Stimulated activated naive CD8-positive, alpha-beta T cell treated with anti-CD3 and anti-CD28 coated beads, Interleukin-15, amount 100 ng/mL, for 72 hours (primary cell): ENCODE data around the gene AFAP1L2.

ENCODE experiments used
- ATAC-seq: fragments of 150-1000 bp; cut with Tn5 transposase; 2 replicates; pipeline ENCODE4 v1.10.0; 2021; ENCODE audit warnings: mild to moderate bottlenecking, moderate library complexity
- DNase-seq, 2 donors: peaks; one replicate each; pipeline ENCODE4 v3.0.0; 2021 to 2022
- H3K27ac Mint-ChIP-seq, 2 donors: one replicate each; pipeline ENCODE4 v1.8.0; 2022; ENCODE audit warnings: mild to moderate bottlenecking in 2 of 2, mixed read lengths in 2 of 2, moderate library complexity in 2 of 2
- H3K27me3 Mint-ChIP-seq: one replicate; pipeline ENCODE4 v1.8.0; 2022; ENCODE audit warnings: mixed read lengths
- H3K4me1 Mint-ChIP-seq: one replicate; pipeline ENCODE4 v1.8.0; 2022; ENCODE audit warnings: mild to moderate bottlenecking, mixed read lengths
- H3K4me3 Mint-ChIP-seq, 2 donors: one replicate each; pipeline ENCODE4 v1.8.0; 2022; ENCODE audit warnings: mild to moderate bottlenecking in 2 of 2, mixed read lengths in 2 of 2, moderate library complexity in 1 of 2
- H3K9me3 Mint-ChIP-seq, 2 donors: one replicate each; pipeline ENCODE4 v1.8.0; 2022; ENCODE audit warnings: mixed read lengths in 2 of 2

AFAP1L2 gene

GRCh38 chr10:114291516-114291915, 112.8 kb downstream of the AFAP1L2 start:
- no peaks in the 10 kb centered on the region for H3K27me3 Mint-ChIP-seq
- DNase-seq (no peak), ATAC-seq (no peak)
- H3K4me3 Mint-ChIP-seq, result no peak overlapping the region
- H3K4me1 Mint-ChIP-seq, result no peaks in the 10 kb centered on the region
- H3K9me3 Mint-ChIP-seq, result peaks cover 12 to 13% of the 10 kb centered on the region in 2 donors
- H3K27ac Mint-ChIP-seq, result no peak overlapping the region

GRCh38 chr10:114291076-114291475, 113.2 kb downstream of the AFAP1L2 start:
- Mint-ChIP-seq H3K4me3 (no peak overlapping the region), H3K4me1 (no peaks in the 10 kb centered on the region), H3K9me3 (peaks cover 7 to 9% of the 10 kb centered on the region in 2 donors), H3K27me3 (no peaks in the 10 kb centered on the region), H3K27ac (no peak overlapping the region)
- DNase-seq, result no peak
- no peak for ATAC-seq

DNA sequence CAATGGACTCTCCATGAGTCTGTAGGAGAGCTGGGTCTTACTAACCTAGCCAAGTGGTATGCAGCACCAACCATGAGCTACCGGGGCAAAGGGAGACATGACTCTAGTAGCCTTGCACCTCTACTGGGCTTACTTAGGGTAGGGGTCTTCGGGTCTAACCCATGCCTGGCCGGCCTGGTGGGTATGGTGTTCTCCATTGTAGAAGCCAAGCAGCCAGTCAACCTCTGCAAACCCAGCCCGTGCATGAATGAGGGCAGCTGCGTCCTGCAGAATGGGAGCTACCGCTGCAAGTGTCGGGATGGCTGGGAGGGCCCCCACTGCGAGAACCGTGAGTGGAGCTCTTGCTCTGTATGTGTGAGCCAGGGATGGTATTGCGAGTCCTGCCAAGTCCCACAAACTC, 114.3 kb downstream of the AFAP1L2 start:
- Mint-ChIP-seq H3K4me1 (no peaks in the 10 kb centered on the region), H3K27ac (no peak overlapping the region), H3K27me3 (no peaks in the 10 kb centered on the region), H3K9me3 (no peaks in the 10 kb centered on the region), H3K4me3 (no peak overlapping the region)
- DNase-seq (no peak), ATAC-seq (no peak)

GRCh38 chr10:114289096-114289436, 115.2 kb downstream of the AFAP1L2 start:
- Mint-ChIP-seq H3K4me3 (no peak overlapping the region), H3K27me3 (no peaks in the 10 kb centered on the region), H3K4me1 (no peaks in the 10 kb centered on the region), H3K9me3 (no peaks in the 10 kb centered on the region), H3K27ac (no peak overlapping the region)
- DNase-seq (no peak), ATAC-seq (no peak)

DNA sequence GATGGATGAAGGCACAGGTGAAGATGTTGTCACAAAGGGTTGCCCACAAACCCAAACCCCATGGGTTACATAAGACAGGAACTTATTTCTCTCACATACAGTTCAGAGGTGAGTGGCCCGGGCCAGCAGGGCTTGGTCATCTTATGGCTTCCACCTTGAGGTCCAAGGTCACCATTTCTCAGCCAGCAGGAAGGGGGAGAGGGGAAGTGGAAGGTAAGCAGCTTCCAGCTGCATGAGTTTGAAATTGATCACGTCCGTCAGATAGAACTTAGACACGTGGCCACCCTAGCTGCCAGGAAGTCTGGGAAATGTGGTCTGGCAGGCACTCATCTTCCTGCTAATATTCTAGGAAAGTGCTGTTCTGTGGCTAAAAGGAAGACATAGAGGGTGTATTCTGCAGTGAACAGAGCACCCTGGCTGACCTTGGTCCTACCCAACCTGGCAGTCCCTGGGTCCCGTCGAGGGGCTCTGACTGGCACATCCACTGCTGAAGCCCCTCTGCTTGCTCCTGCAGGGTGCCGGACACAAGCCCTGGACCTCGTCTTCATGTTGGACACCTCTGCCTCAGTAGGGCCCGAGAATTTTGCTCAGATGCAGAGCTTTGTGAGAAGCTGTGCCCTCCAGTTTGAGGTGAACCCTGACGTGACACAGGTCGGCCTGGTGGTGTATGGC, 115.7 kb downstream of the AFAP1L2 start:
- no peak for DNase-seq
- H3K4me1 Mint-ChIP-seq, result no peaks in the 10 kb centered on the region
- H3K9me3 Mint-ChIP-seq, result no peaks in the 10 kb centered on the region
- ATAC-seq, result no peak
- no peaks in the 10 kb centered on the region for H3K27me3 Mint-ChIP-seq
- H3K4me3 Mint-ChIP-seq, result no peak overlapping the region
- no peak overlapping the region for H3K27ac Mint-ChIP-seq

- H3K4me3 Mint-ChIP-seq, result no peak overlapping the region
- H3K9me3 Mint-ChIP-seq, result no peaks in the 10 kb centered on the region
- DNase-seq, result no peak
- no peak for ATAC-seq
- H3K27me3 Mint-ChIP-seq, result no peaks in the 10 kb centered on the region
- H3K4me1 Mint-ChIP-seq, result no peaks in the 10 kb centered on the region
- H3K27ac Mint-ChIP-seq, result no peak overlapping the region
Observed at GRCh38 chr10:114286921-114287320, 117.4 kb downstream of the AFAP1L2 start.

DNA sequence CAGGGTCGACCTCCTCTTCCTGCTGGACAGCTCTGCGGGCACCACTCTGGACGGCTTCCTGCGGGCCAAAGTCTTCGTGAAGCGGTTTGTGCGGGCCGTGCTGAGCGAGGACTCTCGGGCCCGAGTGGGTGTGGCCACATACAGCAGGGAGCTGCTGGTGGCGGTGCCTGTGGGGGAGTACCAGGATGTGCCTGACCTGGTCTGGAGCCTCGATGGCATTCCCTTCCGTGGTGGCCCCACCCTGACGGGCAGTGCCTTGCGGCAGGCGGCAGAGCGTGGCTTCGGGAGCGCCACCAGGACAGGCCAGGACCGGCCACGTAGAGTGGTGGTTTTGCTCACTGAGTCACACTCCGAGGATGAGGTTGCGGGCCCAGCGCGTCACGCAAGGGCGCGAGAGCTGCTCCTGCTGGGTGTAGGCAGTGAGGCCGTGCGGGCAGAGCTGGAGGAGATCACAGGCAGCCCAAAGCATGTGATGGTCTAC, 118.3 kb downstream of the AFAP1L2 start:
- Mint-ChIP-seq H3K9me3 (no peaks in the 10 kb centered on the region), H3K27me3 (no peaks in the 10 kb centered on the region), H3K27ac (no peak overlapping the region), H3K4me1 (no peaks in the 10 kb centered on the region), H3K4me3 (no peak overlapping the region)
- DNase-seq (no peak), ATAC-seq (peak; percentile 13)

DNA sequence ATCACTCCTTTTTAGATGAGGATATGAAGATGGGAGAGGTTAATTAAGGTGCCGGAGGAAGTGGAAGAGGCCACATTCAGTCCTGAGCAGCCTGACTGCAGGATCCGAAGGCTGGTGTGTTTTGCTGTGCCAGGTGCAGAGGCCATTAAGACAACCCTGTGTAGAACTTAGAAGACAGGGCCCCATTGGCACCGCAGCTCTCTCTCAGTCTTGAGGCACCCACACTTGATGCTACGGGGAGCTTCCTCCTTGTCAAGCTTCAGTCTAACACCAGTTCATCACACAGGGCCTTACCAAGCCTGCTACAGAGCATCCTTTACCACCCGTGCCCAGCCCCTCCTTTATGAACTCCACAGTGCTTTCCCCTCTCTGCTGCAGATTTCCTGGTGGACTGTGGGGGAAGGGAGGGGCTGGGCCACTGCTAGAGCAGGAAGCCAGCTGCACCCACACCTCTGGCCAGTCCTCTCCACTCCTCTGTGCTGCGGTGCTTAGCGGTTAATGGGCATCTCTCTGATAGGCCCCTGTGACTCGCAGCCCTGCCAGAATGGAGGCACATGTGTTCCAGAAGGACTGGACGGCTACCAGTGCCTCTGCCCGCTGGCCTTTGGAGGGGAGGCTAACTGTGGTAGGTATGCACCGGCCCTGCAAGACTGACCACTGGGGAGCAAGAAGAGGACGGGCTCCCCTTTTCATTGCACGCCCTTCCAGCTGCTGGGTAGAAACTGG, 119.8 kb downstream of the AFAP1L2 start:
- no peaks in the 10 kb centered on the region for H3K9me3 Mint-ChIP-seq
- no peak overlapping the region for H3K4me3 Mint-ChIP-seq
- DNase-seq (no peak), ATAC-seq (no peak)
- no peaks in the 10 kb centered on the region for H3K4me1 Mint-ChIP-seq
- no peaks in the 10 kb centered on the region for H3K27me3 Mint-ChIP-seq
- no peak overlapping the region for H3K27ac Mint-ChIP-seq

GRCh38 chr10:114283535-114284234, 120.6 kb downstream of the AFAP1L2 start:
- no peaks in the 10 kb centered on the region for H3K9me3 Mint-ChIP-seq

GRCh38 chr10:114283091-114283490, 121.2 kb downstream of the AFAP1L2 start:
- ATAC-seq (no peak), DNase-seq (no peak)
- no peak overlapping the region for H3K27ac Mint-ChIP-seq
- no peaks in the 10 kb centered on the region for H3K9me3 Mint-ChIP-seq
- H3K27me3 Mint-ChIP-seq, result peaks cover 9% of the 10 kb centered on the region
- no peak overlapping the region for H3K4me3 Mint-ChIP-seq
- H3K4me1 Mint-ChIP-seq, result no peaks in the 10 kb centered on the region

More at GRCh38 chr10:114283535-114284234, 120.6 kb downstream of the AFAP1L2 start:
- H3K27me3 Mint-ChIP-seq, result peaks cover 3% of the 10 kb centered on the region
- H3K4me1 Mint-ChIP-seq, result no peaks in the 10 kb centered on the region
- no peak for ATAC-seq
- no peak overlapping the region for H3K27ac Mint-ChIP-seq
- no peak overlapping the region for H3K4me3 Mint-ChIP-seq
- DNase-seq, result no peak

DNA sequence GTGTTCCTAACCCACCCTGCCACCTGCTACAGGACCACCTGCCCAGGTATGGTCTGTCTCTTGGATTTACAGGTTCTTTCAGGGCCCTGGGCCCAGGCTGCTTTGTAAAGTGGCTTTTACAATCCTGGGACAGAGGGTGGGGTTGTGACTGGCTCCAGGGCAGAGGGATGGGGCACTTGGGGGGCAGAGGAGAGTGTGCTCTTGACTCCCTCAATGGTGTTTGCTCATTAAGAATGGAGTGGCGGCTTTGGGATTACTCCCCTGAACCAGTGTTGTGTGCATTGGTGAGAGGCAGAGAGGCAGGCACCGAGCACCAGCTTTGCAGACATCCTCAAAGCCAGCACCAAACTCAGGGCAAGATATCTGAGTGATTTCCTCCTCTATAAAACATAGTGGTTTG, 121.8 kb downstream of the AFAP1L2 start:
- H3K27me3 Mint-ChIP-seq, result peaks cover 10% of the 10 kb centered on the region
- no peaks in the 10 kb centered on the region for H3K4me1 Mint-ChIP-seq
- no peak overlapping the region for H3K27ac Mint-ChIP-seq

GRCh38 chr10:114281461-114281860, 122.8 kb downstream of the AFAP1L2 start:
- no peak overlapping the region for H3K27ac Mint-ChIP-seq
- H3K27me3 Mint-ChIP-seq, result peaks cover 10% of the 10 kb centered on the region
- no peak overlapping the region for H3K4me3 Mint-ChIP-seq
- H3K9me3 Mint-ChIP-seq, result no peaks in the 10 kb centered on the region
- no peaks in the 10 kb centered on the region for H3K4me1 Mint-ChIP-seq
- ATAC-seq, result no peak
- no peak for DNase-seq

More for the DNA sequence above, 121.8 kb downstream of the AFAP1L2 start:
- Mint-ChIP-seq H3K4me3 (no peak overlapping the region), H3K9me3 (no peaks in the 10 kb centered on the region)
- DNase-seq (no peak), ATAC-seq (no peak)

- Mint-ChIP-seq H3K4me3 (no peak overlapping the region), H3K27me3 (peaks cover 10% of the 10 kb centered on the region), H3K4me1 (no peaks in the 10 kb centered on the region), H3K27ac (no peak overlapping the region), H3K9me3 (no peaks in the 10 kb centered on the region)
- ATAC-seq (no peak), DNase-seq (no peak)
Observed at GRCh38 chr10:114281006-114281405, 123.3 kb downstream of the AFAP1L2 start.

DNA sequence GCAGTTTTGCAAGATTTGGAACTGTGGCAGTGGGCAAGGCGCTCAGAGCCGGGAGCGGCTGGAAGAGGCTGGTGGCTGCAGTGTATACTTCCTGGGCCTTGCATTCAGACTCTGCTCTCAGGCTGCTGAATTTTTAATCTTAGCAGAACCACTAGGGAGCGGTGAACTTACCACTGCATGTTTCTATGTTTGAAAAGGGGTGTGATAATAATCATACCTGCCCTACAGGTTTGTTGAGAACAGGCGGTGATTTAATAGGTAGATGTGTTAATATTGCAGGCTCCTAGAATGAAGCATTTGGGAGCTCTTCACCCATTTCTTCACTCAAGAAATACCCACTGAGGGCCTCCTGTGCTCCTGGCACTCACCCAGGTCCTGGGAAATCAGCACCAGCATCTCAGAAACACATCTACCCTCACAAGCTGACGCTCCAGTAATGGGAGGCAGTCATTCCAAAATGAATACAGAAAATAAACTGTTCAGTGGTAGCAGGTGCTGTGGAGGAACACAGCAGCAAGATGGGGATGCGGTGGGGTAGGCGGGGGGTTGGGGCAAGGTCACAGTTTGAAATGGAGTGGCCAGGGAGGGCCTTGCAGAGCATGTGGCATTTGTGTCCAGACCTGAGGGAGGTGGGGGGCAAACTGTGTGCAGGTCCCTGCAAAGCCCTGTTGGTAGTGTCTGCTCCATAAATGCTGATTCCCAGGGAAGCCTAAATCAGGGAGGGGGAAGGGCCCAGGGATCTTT, 124.2 kb downstream of the AFAP1L2 start:
- no peaks in the 10 kb centered on the region for H3K4me1 Mint-ChIP-seq
- no peak overlapping the region for H3K4me3 Mint-ChIP-seq
- no peak overlapping the region for H3K27ac Mint-ChIP-seq
- no peak for DNase-seq
- H3K9me3 Mint-ChIP-seq, result no peaks in the 10 kb centered on the region
- H3K27me3 Mint-ChIP-seq, result peaks cover 10% of the 10 kb centered on the region
- no peak for ATAC-seq

DNA sequence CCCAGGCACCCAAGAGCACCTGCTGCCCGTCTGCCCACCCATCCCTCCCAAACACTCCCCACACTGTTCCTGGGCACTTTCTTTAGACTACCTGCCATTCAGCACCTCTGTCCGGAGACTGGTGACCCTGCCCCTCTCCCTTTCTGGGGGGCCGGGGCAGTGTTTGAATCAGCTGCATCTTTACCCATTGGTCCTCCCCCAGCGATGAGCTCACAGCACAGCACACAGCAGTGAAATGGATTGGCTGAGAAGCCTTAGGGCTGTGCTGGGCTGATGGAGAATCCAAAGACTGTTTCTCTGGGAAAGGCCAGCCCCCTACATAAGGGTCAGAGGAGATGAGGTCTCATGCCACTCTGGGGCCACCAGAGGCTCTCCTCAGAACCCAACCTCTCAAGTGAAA, 125.0 kb downstream of the AFAP1L2 start:
- DNase-seq (no peak), ATAC-seq (no peak)
- Mint-ChIP-seq H3K4me3 (no peak overlapping the region), H3K9me3 (no peaks in the 10 kb centered on the region), H3K4me1 (no peaks in the 10 kb centered on the region), H3K27me3 (peaks cover 10% of the 10 kb centered on the region), H3K27ac (peak overlapping the region in 1 of 2 donors; percentile 57)

DNA sequence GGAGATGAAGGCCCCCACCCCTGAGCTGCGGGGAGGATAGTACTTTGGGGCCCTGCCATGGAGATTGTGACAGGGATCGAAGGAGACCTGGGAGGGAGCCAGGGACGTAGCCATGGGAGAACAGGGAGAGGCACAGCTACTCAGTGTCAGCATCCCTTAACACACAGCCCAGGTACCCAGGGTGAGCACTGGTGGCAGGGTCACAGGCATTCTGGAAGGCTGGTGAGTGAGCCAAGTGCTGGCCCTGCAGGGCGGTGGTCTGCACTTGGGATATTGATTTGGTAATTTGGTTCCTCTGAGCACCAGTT, 125.5 kb downstream of the AFAP1L2 start:
- H3K4me1 Mint-ChIP-seq, result no peaks in the 10 kb centered on the region
- no peak for ATAC-seq
- DNase-seq, result no peak
- H3K27ac Mint-ChIP-seq, result no peak overlapping the region
- no peak overlapping the region for H3K4me3 Mint-ChIP-seq
- H3K9me3 Mint-ChIP-seq, result no peaks in the 10 kb centered on the region
- H3K27me3 Mint-ChIP-seq, result peaks cover 10% of the 10 kb centered on the region
